PC-9 (cell line): ENCODE measurements around the gene DCAKD. TPM values are rescaled to one million over a fixed set of nuclear protein-coding genes. Genes with fewer than 3 reads are reported as not detected.

Experiments used
- BruUV-seq: library from RNA; stranded (reverse); fragments of 400-500 nt; replicated peaks from 2 replicates; lab custom pipeline; 2021; lab: Mats Ljungman, UMichigan
- CTCF ChIA-PET: fragments of 300-600 bp; sonication (Branson Sonifier 250); formaldehyde crosslinking; loops from one replicate; lab custom pipeline; 2022; ENCODE audit warnings: antibody characterized with exemption; lab: Charles Lee
- POLR2A ChIA-PET: fragments of 300-600 bp; sonication (Branson Sonifier 250); formaldehyde crosslinking; loops from one replicate; lab custom pipeline; 2022; ENCODE audit warnings: antibody characterized with exemption; ENCODE audit not compliant: unreplicated experiment; lab: Charles Lee
- DNase-seq, 2 experiments: peaks; one replicate each; pipeline versions ENCODE4 v3.0.0 to v3.0.0-alpha.2; 2015 to 2022; ENCODE audit warnings: mixed read lengths in 1 of 2
- H2AFZ ChIP-seq: fragments of 200-600 bp; sonication (generic); 2 replicates; pipeline ENCODE4 v1.8.1; 2017; ENCODE audit warnings: antibody characterized with exemption
- H3F3A ChIP-seq: fragments of 200-600 bp; sonication (generic); 2 replicates; pipeline ENCODE4 v1.8.1; 2017; ENCODE audit warnings: antibody characterized with exemption, mild to moderate bottlenecking, low read depth; ENCODE audit not compliant: insufficient read depth
- H3K27ac ChIP-seq: fragments of 200-600 bp; sonication (generic); 2 replicates; pipeline ENCODE4 v1.6.1; 2016; ENCODE audit warnings: mixed run types
- H3K27me3 ChIP-seq: fragments of 200-600 bp; sonication (generic); 2 replicates; pipeline ENCODE4 v1.6.1; 2016; ENCODE audit warnings: low read depth, mixed run types; ENCODE audit not compliant: insufficient read depth
- H3K36me3 ChIP-seq: fragments of 200-600 bp; sonication (generic); 2 replicates; pipeline ENCODE4 v1.6.1; 2016; ENCODE audit warnings: low read depth, mixed run types
- H3K4me1 ChIP-seq: fragments of 200-600 bp; sonication (generic); replicated peaks from 2 replicates; pipeline ENCODE4 v1.6.1; 2016; ENCODE audit warnings: mixed run types; ENCODE audit not compliant: insufficient read depth
- H3K4me2 ChIP-seq: fragments of 200-600 bp; sonication (generic); 2 replicates; pipeline ENCODE4 v1.6.1; 2017; ENCODE audit warnings: mixed run types
- H3K4me3 ChIP-seq: fragments of 200-600 bp; sonication (generic); 2 replicates; pipeline ENCODE4 v1.6.1; 2016; ENCODE audit warnings: mixed run types
- H3K79me2 ChIP-seq: fragments of 200-600 bp; sonication (generic); 2 replicates; pipeline ENCODE4 v1.6.1; 2017; ENCODE audit warnings: low read depth, mixed run types
- H3K9me2 ChIP-seq: fragments of 200-600 bp; sonication (generic); 2 replicates; pipeline ENCODE4 v1.8.1; 2017; ENCODE audit warnings: mild to moderate bottlenecking; ENCODE audit not compliant: insufficient read depth
- H3K9me3 ChIP-seq: fragments of 200-600 bp; sonication (generic); 2 replicates; pipeline ENCODE4 v1.8.1; 2016; ENCODE audit warnings: low read depth; ENCODE audit not compliant: insufficient read depth
- H4K20me1 ChIP-seq: fragments of 200-600 bp; sonication (generic); 2 replicates; pipeline ENCODE4 v1.8.1; 2017; ENCODE audit not compliant: insufficient read depth
- CTCF ChIP-seq: fragments of 200-600 bp; sonication (generic); conservative IDR thresholded peaks from 2 replicates; pipeline ENCODE4 v1.6.1; 2017; ENCODE audit warnings: mixed run types, antibody characterized with exemption, mild to moderate bottlenecking, moderate library complexity
- EZH2 ChIP-seq: fragments of 200-600 bp; sonication (generic); IDR thresholded peaks from 2 replicates; pipeline ENCODE4 v1.8.0; 2017; ENCODE audit warnings: antibody characterized with exemption, low read depth
- intact Hi-C: fragments of 100-400 bp; cut with micrococcal nuclease; formaldehyde crosslinking; loops from one replicate; pipeline ENCODE4 v1.10.0; 2022; ENCODE audit not compliant: unreplicated experiment
- total RNA-seq: library from RNA; stranded (reverse); gene quantifications from 2 replicates; pipeline ENCODE4 v1.2.3, GENCODE V29; 2021

DCAKD gene
- total RNA-seq, 1 experiment from 2014 or later, result 68.8 TPM

GRCh38 chr17:45030733-45031132 is 20.7 kb downstream of the DCAKD start:
- CTCF ChIA-PET, result no interaction called here
- Histone ChIP-seq H3K27me3 (no peaks in the 10 kb centered on the region), H3K9me3 (no peaks in the 10 kb centered on the region), H3K9me2 (no peaks in the 10 kb centered on the region), H3K36me3 (no peaks in the 10 kb centered on the region), H4K20me1 (no peaks in the 10 kb centered on the region), H3K4me3 (no peak overlapping the region), H3K79me2 (no peaks in the 10 kb centered on the region), H2AFZ (no peak overlapping the region), H3K4me1 (no peaks in the 10 kb centered on the region), H3K27ac (no peak overlapping the region), H3F3A (no peaks in the 10 kb centered on the region), H3K4me2 (no peak overlapping the region)
- POLR2A ChIA-PET, result no interaction called here
- TF ChIP-seq CTCF (no peak), EZH2 (no peak)
- DNase-seq, result no peak
- no TSS peak for BruUV-seq
- intact Hi-C loops, result no loop called here

- TF ChIP-seq CTCF (no peak), EZH2 (no peak)
- no peak overlapping the region for H3K27ac ChIP-seq
- no peaks in the 10 kb centered on the region for H3K27me3 ChIP-seq
- H3K79me2 ChIP-seq, result no peaks in the 10 kb centered on the region
- H3F3A ChIP-seq, result no peaks in the 10 kb centered on the region
- no peak overlapping the region for H3K4me2 ChIP-seq
- DNase-seq, result no peak
- no peaks in the 10 kb centered on the region for H3K36me3 ChIP-seq
- H2AFZ ChIP-seq, result no peak overlapping the region
- H3K4me3 ChIP-seq, result no peak overlapping the region
- CTCF ChIA-PET, result no interaction called here
- intact Hi-C loops, result loop anchor here (10.0 kb wide), 1 partner anchor 65 kb away; no protein-coding TSS in a partner anchor
- BruUV-seq, result no TSS peak
- no peaks in the 10 kb centered on the region for H3K9me3 ChIP-seq
- H4K20me1 ChIP-seq, result no peaks in the 10 kb centered on the region
- H3K4me1 ChIP-seq, result no peaks in the 10 kb centered on the region
- POLR2A ChIA-PET, result no interaction called here
- no peaks in the 10 kb centered on the region for H3K9me2 ChIP-seq
Observed at GRCh38 chr17:45029758-45030423, 21.5 kb downstream of the DCAKD start.

GRCh38 chr17:45029096-45029495 is 22.3 kb downstream of the DCAKD start:
- H3K9me2 ChIP-seq, result no peaks in the 10 kb centered on the region
- H4K20me1 ChIP-seq, result no peaks in the 10 kb centered on the region
- no peaks in the 10 kb centered on the region for H3K36me3 ChIP-seq
- no peaks in the 10 kb centered on the region for H3F3A ChIP-seq
- no peak overlapping the region for H3K4me2 ChIP-seq
- no peaks in the 10 kb centered on the region for H3K79me2 ChIP-seq
- BruUV-seq, result no TSS peak
- intact Hi-C loops, result loop anchor here (10.0 kb wide), 1 partner anchor 66 kb away; no protein-coding TSS in a partner anchor
- H3K27ac ChIP-seq, result no peak overlapping the region
- DNase-seq, result no peak
- ChIA-PET POLR2A (no interaction called here), CTCF (interaction anchor here (0.5 kb wide), 1 partner anchor 250 kb away, joined by 24 read pairs; no protein-coding TSS in a partner anchor)
- TF ChIP-seq CTCF (no peak), EZH2 (no peak)
- no peaks in the 10 kb centered on the region for H3K27me3 ChIP-seq
- H2AFZ ChIP-seq, result no peak overlapping the region
- no peaks in the 10 kb centered on the region for H3K9me3 ChIP-seq
- H3K4me1 ChIP-seq, result no peaks in the 10 kb centered on the region
- no peak overlapping the region for H3K4me3 ChIP-seq
